PC-9 (cell line): ENCODE results near the gene SEC23IP. TPM values are rescaled to one million over a fixed set of nuclear protein-coding genes. Genes with fewer than 3 reads are reported as not detected.

Source experiments
- BruUV-seq: library from RNA; stranded (reverse); fragments of 400-500 nt; replicated peaks from 2 replicates; lab custom pipeline; 2021; lab: Mats Ljungman, UMichigan
- CTCF ChIA-PET: fragments of 300-600 bp; sonication (Branson Sonifier 250); formaldehyde crosslinking; loops from one replicate; lab custom pipeline; 2022; ENCODE audit warnings: antibody characterized with exemption; lab: Charles Lee
- POLR2A ChIA-PET: fragments of 300-600 bp; sonication (Branson Sonifier 250); formaldehyde crosslinking; loops from one replicate; lab custom pipeline; 2022; ENCODE audit warnings: antibody characterized with exemption; ENCODE audit not compliant: unreplicated experiment; lab: Charles Lee
- DNase-seq, 2 experiments: peaks; one replicate each; pipeline versions ENCODE4 v3.0.0 to v3.0.0-alpha.2; 2015 to 2022; ENCODE audit warnings: mixed read lengths in 1 of 2
- H2AFZ ChIP-seq: fragments of 200-600 bp; sonication (generic); 2 replicates; pipeline ENCODE4 v1.8.1; 2017; ENCODE audit warnings: antibody characterized with exemption
- H3F3A ChIP-seq: fragments of 200-600 bp; sonication (generic); 2 replicates; pipeline ENCODE4 v1.8.1; 2017; ENCODE audit warnings: antibody characterized with exemption, mild to moderate bottlenecking, low read depth; ENCODE audit not compliant: insufficient read depth
- H3K27ac ChIP-seq: fragments of 200-600 bp; sonication (generic); 2 replicates; pipeline ENCODE4 v1.6.1; 2016; ENCODE audit warnings: mixed run types
- H3K27me3 ChIP-seq: fragments of 200-600 bp; sonication (generic); 2 replicates; pipeline ENCODE4 v1.6.1; 2016; ENCODE audit warnings: low read depth, mixed run types; ENCODE audit not compliant: insufficient read depth
- H3K36me3 ChIP-seq: fragments of 200-600 bp; sonication (generic); 2 replicates; pipeline ENCODE4 v1.6.1; 2016; ENCODE audit warnings: low read depth, mixed run types
- H3K4me1 ChIP-seq: fragments of 200-600 bp; sonication (generic); replicated peaks from 2 replicates; pipeline ENCODE4 v1.6.1; 2016; ENCODE audit warnings: mixed run types; ENCODE audit not compliant: insufficient read depth
- H3K4me2 ChIP-seq: fragments of 200-600 bp; sonication (generic); 2 replicates; pipeline ENCODE4 v1.6.1; 2017; ENCODE audit warnings: mixed run types
- H3K4me3 ChIP-seq: fragments of 200-600 bp; sonication (generic); 2 replicates; pipeline ENCODE4 v1.6.1; 2016; ENCODE audit warnings: mixed run types
- H3K79me2 ChIP-seq: fragments of 200-600 bp; sonication (generic); 2 replicates; pipeline ENCODE4 v1.6.1; 2017; ENCODE audit warnings: low read depth, mixed run types
- H3K9me2 ChIP-seq: fragments of 200-600 bp; sonication (generic); 2 replicates; pipeline ENCODE4 v1.8.1; 2017; ENCODE audit warnings: mild to moderate bottlenecking; ENCODE audit not compliant: insufficient read depth
- H3K9me3 ChIP-seq: fragments of 200-600 bp; sonication (generic); 2 replicates; pipeline ENCODE4 v1.8.1; 2016; ENCODE audit warnings: low read depth; ENCODE audit not compliant: insufficient read depth
- H4K20me1 ChIP-seq: fragments of 200-600 bp; sonication (generic); 2 replicates; pipeline ENCODE4 v1.8.1; 2017; ENCODE audit not compliant: insufficient read depth
- CTCF ChIP-seq: fragments of 200-600 bp; sonication (generic); conservative IDR thresholded peaks from 2 replicates; pipeline ENCODE4 v1.6.1; 2017; ENCODE audit warnings: mixed run types, antibody characterized with exemption, mild to moderate bottlenecking, moderate library complexity
- EZH2 ChIP-seq: fragments of 200-600 bp; sonication (generic); IDR thresholded peaks from 2 replicates; pipeline ENCODE4 v1.8.0; 2017; ENCODE audit warnings: antibody characterized with exemption, low read depth
- intact Hi-C: fragments of 100-400 bp; cut with micrococcal nuclease; formaldehyde crosslinking; loops from one replicate; pipeline ENCODE4 v1.10.0; 2022; ENCODE audit not compliant: unreplicated experiment
- total RNA-seq: library from RNA; stranded (reverse); gene quantifications from 2 replicates; pipeline ENCODE4 v1.2.3, GENCODE V29; 2021

SEC23IP gene
- total RNA-seq, 1 experiment from 2014 or later: 33.2 TPM

- Histone ChIP-seq H3K27ac (0 out of 2 replicates have a peak overlapping the region, but pooled peaks have one; percentile 37), H3K4me3 (no peak overlapping the region), H3K9me2 (no peaks in the 10 kb centered on the region), H3K36me3 (no peaks in the 10 kb centered on the region; the same call in 1 of the 2 replicates), H4K20me1 (no peaks in the 10 kb centered on the region), H3F3A (no peaks in the 10 kb centered on the region), H3K4me1 (no peaks in the 10 kb centered on the region), H3K79me2 (no peaks in the 10 kb centered on the region), H3K9me3 (no peaks in the 10 kb centered on the region), H2AFZ (no peak overlapping the region), H3K4me2 (no peak overlapping the region), H3K27me3 (no peaks in the 10 kb centered on the region)
- CTCF ChIA-PET: no interaction called here
- intact Hi-C loops: loop anchor here (2.0 kb wide), 1 partner anchor 162 kb away; no protein-coding TSS in a partner anchor
- BruUV-seq: no TSS peak
- TF ChIP-seq CTCF (no peak), EZH2 (no peak)
- DNase-seq: peak; percentile 22 to 40
- POLR2A ChIA-PET: interaction anchor here (0.6 kb wide), 1 partner anchor 161 kb away, joined by 3 read pairs; no protein-coding TSS in a partner anchor
Measured at GRCh38 chr10:119849031-119849789, 43.3 kb upstream of the SEC23IP start.

- ChIA-PET CTCF (no interaction called here), POLR2A (no interaction called here)
- H3K27me3 ChIP-seq: no peaks in the 10 kb centered on the region
- H3K4me1 ChIP-seq: no peaks in the 10 kb centered on the region
- no peaks in the 10 kb centered on the region for H3K9me3 ChIP-seq
- H3K27ac ChIP-seq: no peak overlapping the region
- no peak overlapping the region for H2AFZ ChIP-seq
- no peaks in the 10 kb centered on the region for H3K9me2 ChIP-seq
- BruUV-seq: no TSS peak
- H3K4me3 ChIP-seq: no peak overlapping the region
- TF ChIP-seq CTCF (no peak), EZH2 (no peak)
- no peaks in the 10 kb centered on the region for H3K79me2 ChIP-seq
- DNase-seq: no peak
- H3K4me2 ChIP-seq: no peak overlapping the region
- H4K20me1 ChIP-seq: no peaks in the 10 kb centered on the region
- no peaks in the 10 kb centered on the region for H3F3A ChIP-seq
- intact Hi-C loops: loop anchor here (2.0 to 10.0 kb wide), 2 partner anchors 163 to 645 kb away; partner anchors contain the start of gene GRK5
- H3K36me3 ChIP-seq: no peaks in the 10 kb centered on the region; the same call in 1 of the 2 replicates
Measured at GRCh38 chr10:119849944-119850343, 42.6 kb upstream of the SEC23IP start.

GRCh38 chr10:119852277-119852676 is 40.3 kb upstream of the SEC23IP start:
- Histone ChIP-seq H3K4me3 (no peak overlapping the region), H3K36me3 (no peaks in the 10 kb centered on the region; the same call in 1 of the 2 replicates), H3K4me1 (no peaks in the 10 kb centered on the region), H3K9me2 (no peaks in the 10 kb centered on the region), H4K20me1 (no peaks in the 10 kb centered on the region), H3K4me2 (no peak overlapping the region), H3K27ac (no peak overlapping the region), H3K79me2 (no peaks in the 10 kb centered on the region), H3F3A (no peaks in the 10 kb centered on the region), H3K9me3 (no peaks in the 10 kb centered on the region), H3K27me3 (no peaks in the 10 kb centered on the region), H2AFZ (no peak overlapping the region)
- POLR2A ChIA-PET: no interaction called here
- TF ChIP-seq CTCF (no peak), EZH2 (no peak)
- BruUV-seq: no TSS peak
- no peak for DNase-seq
- intact Hi-C loops: loop anchor here (10.0 kb wide), 1 partner anchor 647 kb away; the partner anchor contains the start of gene GRK5
- CTCF ChIA-PET: no interaction called here
